AG04449 (cell line): ENCODE data around the gene PARP1.

Experiments
- CTCF ChIA-PET: fragments of 350-600 bp; formaldehyde crosslinking; extraction: SDS; loops from one replicate; lab custom pipeline; 2021; ENCODE audit warnings: antibody characterized with exemption; lab: Yijun Ruan, JAX
- POLR2A ChIA-PET: fragments of 400-600, 350-600 bp; formaldehyde crosslinking; extraction: SDS; loops from one replicate; lab custom pipeline; 2020; ENCODE audit warnings: antibody characterized with exemption, inconsistent platforms; lab: Yijun Ruan, JAX
- DNase-seq: peaks from one replicate; pipeline ENCODE4 v3.0.0-alpha.2; 2010; ENCODE audit warnings: low read depth, low spot score
- H3K4me3 ChIP-seq: 2 replicates; pipeline ENCODE4 v1.5.1; 2011; ENCODE audit warnings: low read depth, mild to moderate bottlenecking, control low read depth, low read length
- CTCF ChIP-seq: IDR thresholded peaks from one replicate; pipeline ENCODE4 v1.5.1; 2011; ENCODE audit warnings: mild to moderate bottlenecking, moderate library complexity, low read length, control low read depth, inconsistent platforms; ENCODE audit not compliant: insufficient read depth; ENCODE audit errors: missing control alignments

The PARP1 gene

GRCh38 chr1:226443033-226443432 lies 35.1 kb upstream of the PARP1 start:
- H3K4me3 ChIP-seq, result no peak overlapping the region
- no peak for TF ChIP-seq CTCF
- POLR2A ChIA-PET, result no interaction called here
- DNase-seq, result no peak
- CTCF ChIA-PET, result interaction anchor here (2.0 kb wide), 1 partner anchor 35 kb away, joined by 11 read pairs; the partner anchor contains the start of gene PARP1

GRCh38 chr1:226441629-226442028 lies 33.7 kb upstream of the PARP1 start:
- no peak overlapping the region for H3K4me3 ChIP-seq
- DNase-seq, result no peak
- POLR2A ChIA-PET, result no interaction called here
- CTCF ChIA-PET, result interaction anchor here (1.0 to 2.9 kb wide), 2 partner anchors 34 kb away, joined by 3 to 14 read pairs; partner anchors contain the start of gene PARP1
- no peak for TF ChIP-seq CTCF

- POLR2A ChIA-PET, result no interaction called here
- CTCF ChIA-PET, result interaction anchor here (2.9 kb wide), 1 partner anchor 33 kb away, joined by 14 read pairs; the partner anchor contains the start of gene PARP1
- no peak for TF ChIP-seq CTCF
- no peak for DNase-seq
- H3K4me3 ChIP-seq, result no peak overlapping the region
Measured at GRCh38 chr1:226440512-226440911, 32.6 kb upstream of the PARP1 start.

DNA sequence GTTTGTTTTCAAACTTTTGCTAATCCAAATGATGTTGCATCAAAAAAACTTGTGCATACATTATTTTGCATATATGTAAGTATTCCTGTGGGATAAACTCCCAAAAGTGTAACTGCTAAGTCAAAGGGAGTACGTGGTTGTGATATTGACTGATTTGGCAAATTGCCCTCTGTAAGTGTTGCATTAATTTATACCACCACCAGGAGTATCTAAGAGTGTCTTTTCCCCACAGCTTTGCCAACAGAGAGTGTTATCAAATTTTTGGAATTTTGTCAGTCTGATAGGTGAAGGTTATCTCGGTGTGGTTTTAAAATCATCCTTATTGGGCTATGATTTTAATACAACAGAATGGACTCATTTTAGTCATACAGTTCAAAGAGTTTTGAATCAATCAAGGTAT lies 30.1 kb upstream of the PARP1 start:
- POLR2A ChIA-PET, result no interaction called here
- H3K4me3 ChIP-seq, result no peak overlapping the region
- no peak for TF ChIP-seq CTCF
- no peak for DNase-seq
- CTCF ChIA-PET, result no interaction called here

GRCh38 chr1:226436855-226437491 lies 29.1 kb upstream of the PARP1 start:
- DNase-seq, result no peak
- ChIA-PET POLR2A (no interaction called here), CTCF (interaction anchor here (0.9 to 1.7 kb wide), 2 partner anchors 12 to 29 kb away, joined by 4 read pairs; partner anchors contain the start of gene PARP1)
- TF ChIP-seq CTCF, result no peak
- H3K4me3 ChIP-seq, result no peak overlapping the region

- no peak overlapping the region for H3K4me3 ChIP-seq
- TF ChIP-seq CTCF, result no peak
- CTCF ChIA-PET, result interaction anchor here (1.4 to 1.7 kb wide), 2 partner anchors 12 to 28 kb away, joined by 4 to 5 read pairs; partner anchors contain the start of gene PARP1
- POLR2A ChIA-PET, result no interaction called here
- no peak for DNase-seq
Measured at GRCh38 chr1:226436472-226436854, 28.6 kb upstream of the PARP1 start.
